Mesothelial cell of epicardium (in vitro differentiated cells): ENCODE measurements around the gene PERM1. TPM values are rescaled to one million over a fixed set of nuclear protein-coding genes. Genes with fewer than 3 reads are reported as not detected.
A peak's percentile ranks its signal among the peaks of the same experiment; 100 is the strongest.
"Not testable (repeated sequence)": the region's sequence is repeated elsewhere in the genome, so short reads cannot be mapped to it uniquely, and the experiment has no call there.

Experiments used
- DNase-seq, 2 experiments: peaks; one replicate each; pipeline ENCODE4 v3.0.0; 2021; ENCODE audit warnings: low spot score in 2 of 2; ENCODE audit not compliant: unreplicated experiment in 2 of 2
- H3K27ac Mint-ChIP-seq: 2 replicates; pipeline ENCODE4 v1.8.0; 2021; ENCODE audit warnings: mixed read lengths
- H3K27me3 Mint-ChIP-seq: 2 replicates; pipeline ENCODE4 v1.8.0; 2021; ENCODE audit warnings: low read depth, mixed read lengths
- H3K36me3 Mint-ChIP-seq: 2 replicates; pipeline ENCODE4 v1.8.0; 2021; ENCODE audit warnings: mixed read lengths
- H3K4me1 Mint-ChIP-seq: 2 replicates; pipeline ENCODE4 v1.8.0; 2021; ENCODE audit warnings: mixed read lengths
- H3K4me3 Mint-ChIP-seq: 2 replicates; pipeline ENCODE4 v1.8.0; 2021; ENCODE audit warnings: mild to moderate bottlenecking, moderate library complexity, mixed read lengths
- H3K9me3 Mint-ChIP-seq: 2 replicates; pipeline ENCODE4 v1.8.0; 2021; ENCODE audit warnings: mixed read lengths
- CTCF ChIP-seq: fragments of 200-600 bp; sonication (generic); IDR thresholded peaks from one replicate; pipeline ENCODE4 v1.5.0; 2021; ENCODE audit warnings: antibody characterized with exemption; ENCODE audit not compliant: unreplicated experiment
- total RNA-seq: library from RNA; stranded (reverse); gene quantifications from 3 replicates; pipeline ENCODE4 v1.2.1, GENCODE V29; 2021

Gene PERM1
- total RNA-seq, 1 donor from 2014 or later: 2.8 TPM

GRCh38 chr1:1021010-1021919 lies 39.4 kb upstream of the PERM1 start:
- H3K27me3 Mint-ChIP-seq: no peaks in the 10 kb centered on the region
- peak overlapping the region; percentile 78 for H3K4me3 Mint-ChIP-seq
- H3K9me3 Mint-ChIP-seq: no peaks in the 10 kb centered on the region
- peak overlapping the region; percentile 79 for H3K27ac Mint-ChIP-seq
- H3K4me1 Mint-ChIP-seq: peaks cover 35% of the 10 kb centered on the region
- H3K36me3 Mint-ChIP-seq: peaks cover 3% of the 10 kb centered on the region
- DNase-seq: no peak
- TF ChIP-seq CTCF: no peak

- H3K4me1 Mint-ChIP-seq: peaks cover 29% of the 10 kb centered on the region
- no peak overlapping the region for H3K27ac Mint-ChIP-seq
- no peak for DNase-seq
- TF ChIP-seq CTCF: no peak
- peak overlapping the region; percentile 78 for H3K4me3 Mint-ChIP-seq
- H3K27me3 Mint-ChIP-seq: no peaks in the 10 kb centered on the region
- H3K9me3 Mint-ChIP-seq: no peaks in the 10 kb centered on the region
- peaks cover 3% of the 10 kb centered on the region for H3K36me3 Mint-ChIP-seq
These were observed 38.6 kb upstream of the PERM1 start for GRCh38 chr1:1020415-1021009.

GRCh38 chr1:1020000-1020404 lies 38.1 kb upstream of the PERM1 start, which contains the start of gene AGRN:
AGRN (plus strand) TSS chr1:1020120; CDS start chr1:1020173, 53 bp downstream.
- peak within 1 kb of the TSS; percentile 79 for H3K27ac Mint-ChIP-seq

GRCh38 chr1:1019122-1019999 lies 37.5 kb upstream of the PERM1 start:
- no peaks in the 10 kb centered on the region for H3K9me3 Mint-ChIP-seq
- H3K27me3 Mint-ChIP-seq: no peaks in the 10 kb centered on the region
- TF ChIP-seq CTCF: peak; percentile 45
- peak overlapping the region; percentile 6 for H3K27ac Mint-ChIP-seq
- H3K36me3 Mint-ChIP-seq: peaks cover 3% of the 10 kb centered on the region
- H3K4me3 Mint-ChIP-seq: peak overlapping the region; percentile 54
- peak; percentile 84 to 87 for DNase-seq
- peaks cover 34% of the 10 kb centered on the region for H3K4me1 Mint-ChIP-seq

More at GRCh38 chr1:1020000-1020404, 38.1 kb upstream of the PERM1 start, which contains the start of gene AGRN:
- H3K4me3 Mint-ChIP-seq: peak within 1 kb of the TSS; percentile 78
- H3K4me1 Mint-ChIP-seq: peaks cover 31% of the 10 kb centered on the region
- no peaks in the 10 kb centered on the region for H3K27me3 Mint-ChIP-seq
- TF ChIP-seq CTCF: no peak
- no peaks in the 10 kb centered on the region for H3K9me3 Mint-ChIP-seq
- no peak for DNase-seq
- H3K36me3 Mint-ChIP-seq: peaks cover 3% of the 10 kb centered on the region

- H3K27ac Mint-ChIP-seq, DNase-seq, H3K27me3 Mint-ChIP-seq, H3K4me3 Mint-ChIP-seq, H3K9me3 Mint-ChIP-seq, H3K36me3 Mint-ChIP-seq: not testable (repeated sequence)
- peaks cover 43% of the 10 kb centered on the region for H3K4me1 Mint-ChIP-seq
These were observed 36.4 kb upstream of the PERM1 start for GRCh38 chr1:1018321-1018685.

- peak overlapping the region; percentile 67 for H3K27ac Mint-ChIP-seq
- not testable (repeated sequence) for H3K9me3 Mint-ChIP-seq, H3K4me3 Mint-ChIP-seq, H3K36me3 Mint-ChIP-seq, DNase-seq, H3K27me3 Mint-ChIP-seq
- H3K4me1 Mint-ChIP-seq: peaks cover 42% of the 10 kb centered on the region
These were observed 35.8 kb upstream of the PERM1 start for GRCh38 chr1:1017397-1018320.
